B cell (primary cell): ENCODE data around the gene ABHD16A. TPM values are rescaled to one million over a fixed set of nuclear protein-coding genes. Genes with fewer than 3 reads are reported as not detected.

Experiments used
- ATAC-seq: fragments of 200-7000 bp; cut with Tn5 transposase; one replicate; pipeline ENCODE4 v1.10.0; 2021; ENCODE audit warnings: low read depth, mild to moderate bottlenecking, moderate number of reproducible peaks, moderate library complexity
- CTCF ChIA-PET: fragments of 350-600 bp; sonication (Branson Sonifier 250); formaldehyde crosslinking; loops from one replicate; lab custom pipeline; 2021; ENCODE audit warnings: antibody characterized with exemption, inconsistent platforms; lab: Charles Lee
- POLR2A ChIA-PET: fragments of 350-600 bp; sonication (Branson Sonifier 250); formaldehyde crosslinking; loops from one replicate; lab custom pipeline; 2021; ENCODE audit warnings: antibody characterized with exemption; lab: Charles Lee
- DNase-seq: peaks from one replicate; pipeline ENCODE4 v3.0.0; 2013
- H2AFZ ChIP-seq: 2 replicates; pipeline ENCODE4 v1.6.1; 2012; ENCODE audit warnings: mild to moderate bottlenecking, low read depth, low read length; ENCODE audit not compliant: insufficient read depth, poor library complexity, severe bottlenecking
- H3K27ac ChIP-seq, 2 donors: 1 replicate in 1 of 2; 2 replicates in 1 of 2; pipeline ENCODE4 v1.5.1; 2012 to 2013; ENCODE audit warnings: low read length in 2 of 2, mild to moderate bottlenecking in 2 of 2, moderate library complexity in 1 of 2
- H3K27me3 ChIP-seq, 4 experiments: fragments of 200-600 bp in 1 of 4; sonication (generic) in 1 of 4; replicated peaks in 1 of 4; 1 replicate in 2 of 4; 2 replicates in 2 of 4; pipeline versions ENCODE4 v1.6.1 to v1.7.0; 2013 to 2016; ENCODE audit warnings: low read length in 3 of 4, mild to moderate bottlenecking in 2 of 4, mixed read lengths in 1 of 4, moderate library complexity in 1 of 4; ENCODE audit not compliant: insufficient read depth in 4 of 4, control insufficient read depth in 3 of 4; ENCODE audit errors: control extremely low read depth in 1 of 4
- H3K36me3 ChIP-seq, 2 experiments: replicated peaks in 1 of 2; 1 replicate in 1 of 2; 2 replicates in 1 of 2; pipeline versions ENCODE4 v1.6.1 to v1.7.1; 2013; ENCODE audit warnings: low read length in 1 of 2; ENCODE audit not compliant: insufficient read depth in 2 of 2, control insufficient read depth in 1 of 2; ENCODE audit errors: control extremely low read depth in 1 of 2, extremely low read depth in 1 of 2
- H3K4me1 ChIP-seq, 2 donors: fragments of 200-600 bp in 1 of 2; sonication (generic) in 1 of 2; 1 replicate in 1 of 2; 2 replicates in 1 of 2; pipeline versions ENCODE4 v1.5.1 to v1.6.1; 2013 to 2017; ENCODE audit warnings: low read length in 2 of 2; ENCODE audit not compliant: control insufficient read depth in 2 of 2, insufficient read depth in 2 of 2
- H3K4me2 ChIP-seq: replicated peaks from 2 replicates; pipeline ENCODE3; 2012; ENCODE audit warnings: mild to moderate bottlenecking, low read depth, low read length; ENCODE audit not compliant: poor library complexity, severe bottlenecking
- H3K4me3 ChIP-seq, 5 experiments: fragments of 200-600 bp in 1 of 5; sonication (generic) in 1 of 5; 1 replicate in 3 of 5; 2 replicates in 2 of 5; pipeline versions ENCODE4 v1.5.1 to v1.7.0; 2011 to 2016; ENCODE audit warnings: low read length in 4 of 5, mild to moderate bottlenecking in 4 of 5, low read depth in 2 of 5, control low read depth in 1 of 5, moderate library complexity in 1 of 5; ENCODE audit not compliant: insufficient read depth in 1 of 5; ENCODE audit errors: control extremely low read depth in 1 of 5, extremely low read depth in 1 of 5
- H3K79me2 ChIP-seq: fragments of 200-600 bp; sonication (generic); one replicate; pipeline ENCODE4 v1.6.0; 2016; ENCODE audit warnings: low read length; ENCODE audit not compliant: control insufficient read depth, insufficient read depth
- H3K9ac ChIP-seq: fragments of 200-600 bp; sonication (generic); 2 replicates; pipeline ENCODE4 v1.6.1; 2017; ENCODE audit warnings: mild to moderate bottlenecking, low read length, moderate library complexity
- H3K9me3 ChIP-seq, 3 donors: one replicate each; pipeline versions ENCODE4 v1.6.1 to v1.7.1; 2013; ENCODE audit warnings: low read length in 2 of 3; ENCODE audit not compliant: control insufficient read depth in 2 of 3, insufficient read depth in 1 of 3; ENCODE audit errors: control extremely low read depth in 1 of 3
- H4K20me1 ChIP-seq: 2 replicates; pipeline ENCODE4 v1.6.0; 2012; ENCODE audit warnings: mild to moderate bottlenecking, low read length; ENCODE audit not compliant: insufficient read depth, control insufficient read depth, poor library complexity, severe bottlenecking
- H3K27ac Mint-ChIP-seq: one replicate; pipeline ENCODE4 v1.8.0; 2021; ENCODE audit warnings: mixed read lengths
- H3K27me3 Mint-ChIP-seq: one replicate; pipeline ENCODE4 v1.8.0; 2021; ENCODE audit warnings: mixed read lengths
- H3K4me1 Mint-ChIP-seq: one replicate; pipeline ENCODE4 v1.8.0; 2021; ENCODE audit warnings: mixed read lengths
- H3K4me3 Mint-ChIP-seq: one replicate; pipeline ENCODE4 v1.8.0; 2021; ENCODE audit warnings: mixed read lengths
- H3K9me3 Mint-ChIP-seq: one replicate; pipeline ENCODE4 v1.8.0; 2022; ENCODE audit warnings: mixed read lengths; ENCODE audit not compliant: insufficient read depth
- CTCF ChIP-seq: fragments of 200-600 bp; IDR thresholded peaks from one replicate; pipeline ENCODE4 v1.8.0; 2022; ENCODE audit warnings: antibody characterized with exemption, mild to moderate bottlenecking
- EZH2 ChIP-seq: IDR thresholded peaks from 2 replicates; pipeline ENCODE4 v1.6.1; 2012; ENCODE audit warnings: borderline replicate concordance, low read depth, mild to moderate bottlenecking, moderate library complexity, low read length; ENCODE audit not compliant: insufficient read depth, poor library complexity, severe bottlenecking
- WGBS: methylation state at CpG from one replicate; pipeline ENCODE4 v1.1.5; 2013; ENCODE audit warnings: missing lambda C conversion rate; ENCODE audit not compliant: insufficient coverage; 5-methylcytosine and 5-hydroxymethylcytosine counted together
- intact Hi-C: fragments of 100-400 bp; cut with micrococcal nuclease; formaldehyde crosslinking; loops from one replicate; pipeline ENCODE4 v1.10.0; 2022
- polyA plus RNA-seq: library from polyadenylated mRNA; depleted of rRNA; stranded (reverse); fragments of >200 nt; gene quantifications from 2 replicates; pipeline ENCODE4 v1.2.3, GENCODE V29; 2012
- total RNA-seq, 2 donors: library from RNA; stranded (reverse); fragments of 120-200 nt in 1 of 2; gene quantifications; 1 replicate in 1 of 2; 2 replicates in 1 of 2; pipeline versions ENCODE4 v1.2.3 to v1.2.4, GENCODE V29; 2013 to 2022

The ABHD16A gene
- total and polyA plus RNA-seq, 2 donors (not counting 1 experiment from before 2014, with no cell fraction given) = 78.3 to 97.5 TPM

GRCh38 chr6:31641370-31641769, 61.8 kb downstream of the ABHD16A start:
- no peak overlapping the region for H3K4me3 Mint-ChIP-seq
- no peak overlapping the region for H3K27ac Mint-ChIP-seq
- DNase-seq (no peak), ATAC-seq (no peak)
- Histone ChIP-seq H4K20me1 (peaks cover 18% of the 10 kb centered on the region), H3K79me2 (no peaks in the 10 kb centered on the region), H3K4me2 (no peak overlapping the region), H2AFZ (no peak overlapping the region), H3K4me3 (no peak overlapping the region), H3K9ac (no peak overlapping the region), H3K36me3 (peaks cover 11 to 90% of the 10 kb centered on the region in 2 experiments), H3K9me3 (no peaks in the 10 kb centered on the region), H3K27ac (no peak overlapping the region), H3K4me1 (no peaks in the 10 kb centered on the region), H3K27me3 (no peaks in the 10 kb centered on the region)
- ChIA-PET POLR2A (no interaction called here), CTCF (no interaction called here)
- no peaks in the 10 kb centered on the region for H3K27me3 Mint-ChIP-seq
- no peaks in the 10 kb centered on the region for H3K4me1 Mint-ChIP-seq
- TF ChIP-seq CTCF (no peak), EZH2 (no peak)
- no CpG with 5 or more reads among the region's 4 CpGs for whole genome bisulfite sequencing
- intact Hi-C loops = no loop called here
- H3K9me3 Mint-ChIP-seq = no peaks in the 10 kb centered on the region

- CTCF ChIA-PET = no interaction called here
- no peak overlapping the region for H3K27ac ChIP-seq
- Mint-ChIP-seq H3K4me1 (no peaks in the 10 kb centered on the region), H3K27ac (no peak overlapping the region), H3K4me3 (no peak overlapping the region), H3K9me3 (no peaks in the 10 kb centered on the region), H3K27me3 (no peaks in the 10 kb centered on the region)
- no peak overlapping the region for H3K4me3 ChIP-seq
- TF ChIP-seq CTCF = no peak
- no peak for TF ChIP-seq EZH2
- no peak overlapping the region for H3K9ac ChIP-seq
- H3K79me2 ChIP-seq = no peaks in the 10 kb centered on the region
- H3K4me2 ChIP-seq = no peak overlapping the region
- intact Hi-C loops = no loop called here
- H3K9me3 ChIP-seq = no peaks in the 10 kb centered on the region
- no peak overlapping the region for H2AFZ ChIP-seq
- H4K20me1 ChIP-seq = peaks cover 12% of the 10 kb centered on the region
- no peaks in the 10 kb centered on the region for H3K27me3 ChIP-seq
- POLR2A ChIA-PET = no interaction called here
- 93% methylated on average over 3 of the region's 6 CpGs for WGBS
- H3K36me3 ChIP-seq = peaks cover 10 to 90% of the 10 kb centered on the region in 2 experiments
- no peaks in the 10 kb centered on the region for H3K4me1 ChIP-seq
- ATAC-seq (no peak), DNase-seq (no peak)
Observed at GRCh38 chr6:31640612-31641011, 62.5 kb downstream of the ABHD16A start.
